Stimulated activated CD4-positive, alpha-beta T cell treated with anti-CD3 and anti-CD28 coated beads, Interleukin-4, amount 100 ng/mL, for 1 hour (primary cell): ENCODE data around the gene C8G.
A peak's percentile ranks its signal among the peaks of the same experiment; 100 is the strongest.

Experiments used
- DNase-seq: peaks from one replicate; pipeline ENCODE4 v3.0.0-alpha.2; 2020

C8G gene

DNA sequence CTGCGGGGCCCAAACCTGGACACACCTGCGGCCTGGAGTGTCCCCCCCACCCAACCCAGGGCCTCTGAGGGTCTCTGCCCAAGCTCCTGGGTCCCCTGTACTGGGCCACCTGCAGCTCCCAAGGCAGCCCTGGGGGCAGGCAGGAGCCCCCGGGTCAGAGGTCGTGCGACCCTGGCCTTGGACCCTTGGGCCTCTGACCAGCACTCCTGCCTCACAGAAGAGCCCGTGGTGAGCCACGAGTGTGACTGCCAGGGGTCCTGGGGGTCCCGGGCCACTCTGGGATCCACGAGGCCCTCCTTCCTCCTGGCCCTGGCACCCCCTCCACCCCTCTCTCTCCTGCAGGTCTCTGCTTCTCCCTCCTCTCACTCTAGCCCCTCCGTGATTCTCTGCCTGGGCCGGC is 27.3 kb downstream of the C8G start:
- DNase-seq: no peak

DNA sequence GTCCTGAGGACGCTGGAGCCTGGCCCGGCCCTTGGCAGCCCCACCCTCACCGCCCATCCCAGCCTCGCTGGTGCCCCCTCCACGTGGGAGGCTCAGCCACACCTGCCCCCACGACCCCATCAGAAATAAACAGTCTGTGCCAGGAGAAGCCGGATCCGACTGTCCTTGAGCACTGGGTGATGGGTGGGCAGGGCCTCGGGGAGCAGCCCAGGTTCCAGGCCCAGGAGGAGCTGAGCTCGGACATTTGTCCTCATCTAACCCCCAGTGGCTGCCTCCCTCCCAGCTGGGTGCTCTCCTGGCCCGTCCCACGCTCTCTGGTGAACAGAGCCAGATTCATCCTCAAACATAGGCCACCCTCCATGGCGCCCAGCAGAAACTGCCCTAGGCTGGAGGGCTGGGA is 27.7 kb downstream of the C8G start:
- no peak for DNase-seq

DNA sequence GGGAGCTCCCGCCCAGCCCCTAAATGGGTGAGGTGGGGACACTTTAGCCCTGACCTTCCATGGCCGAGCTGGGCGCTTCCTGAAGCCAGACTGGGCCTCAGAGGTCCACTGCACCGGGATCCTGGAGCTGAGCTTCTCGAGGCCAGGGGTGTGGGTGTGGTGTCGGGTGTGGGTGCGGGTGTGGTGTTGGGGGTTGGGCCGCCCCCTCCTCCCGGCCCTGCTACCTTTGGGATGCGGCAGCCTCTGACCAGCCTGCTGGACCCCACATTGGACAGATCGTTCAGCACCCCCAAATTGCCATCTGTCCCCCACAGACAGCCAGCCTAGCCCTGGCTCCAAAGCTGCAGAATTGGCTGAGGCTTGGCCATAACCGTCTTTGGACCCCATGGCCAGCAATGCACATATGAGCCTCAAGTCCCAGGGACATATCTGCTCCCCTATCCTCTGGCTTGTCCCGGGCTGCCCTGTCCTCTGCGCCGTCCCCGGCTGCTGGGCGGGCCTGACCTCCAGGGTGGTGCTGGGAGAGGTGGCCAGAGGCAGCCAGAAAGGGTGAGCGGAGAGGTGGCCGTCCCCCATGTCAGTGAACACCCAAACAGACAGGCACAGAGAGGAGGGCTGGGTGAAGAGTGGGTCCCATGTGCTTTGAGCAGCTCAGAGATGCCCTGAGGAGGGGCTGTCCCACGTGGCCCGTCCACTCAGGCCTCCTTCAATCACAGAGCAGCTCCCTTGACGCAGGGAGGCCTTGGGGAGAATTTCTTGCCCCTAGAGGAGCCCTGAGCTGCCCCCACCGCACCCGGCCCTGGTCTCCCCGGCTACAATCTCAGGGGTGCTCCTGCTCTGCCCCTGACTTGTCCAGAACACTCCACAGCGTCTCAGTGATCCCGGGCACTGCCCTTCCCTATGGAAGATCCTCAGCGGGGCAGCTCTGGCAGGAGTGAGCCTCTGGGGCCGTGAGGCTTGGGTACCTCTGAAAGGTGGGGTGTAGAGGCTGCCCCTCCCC is 28.9 kb downstream of the C8G start:
- DNase-seq: no peak

DNA sequence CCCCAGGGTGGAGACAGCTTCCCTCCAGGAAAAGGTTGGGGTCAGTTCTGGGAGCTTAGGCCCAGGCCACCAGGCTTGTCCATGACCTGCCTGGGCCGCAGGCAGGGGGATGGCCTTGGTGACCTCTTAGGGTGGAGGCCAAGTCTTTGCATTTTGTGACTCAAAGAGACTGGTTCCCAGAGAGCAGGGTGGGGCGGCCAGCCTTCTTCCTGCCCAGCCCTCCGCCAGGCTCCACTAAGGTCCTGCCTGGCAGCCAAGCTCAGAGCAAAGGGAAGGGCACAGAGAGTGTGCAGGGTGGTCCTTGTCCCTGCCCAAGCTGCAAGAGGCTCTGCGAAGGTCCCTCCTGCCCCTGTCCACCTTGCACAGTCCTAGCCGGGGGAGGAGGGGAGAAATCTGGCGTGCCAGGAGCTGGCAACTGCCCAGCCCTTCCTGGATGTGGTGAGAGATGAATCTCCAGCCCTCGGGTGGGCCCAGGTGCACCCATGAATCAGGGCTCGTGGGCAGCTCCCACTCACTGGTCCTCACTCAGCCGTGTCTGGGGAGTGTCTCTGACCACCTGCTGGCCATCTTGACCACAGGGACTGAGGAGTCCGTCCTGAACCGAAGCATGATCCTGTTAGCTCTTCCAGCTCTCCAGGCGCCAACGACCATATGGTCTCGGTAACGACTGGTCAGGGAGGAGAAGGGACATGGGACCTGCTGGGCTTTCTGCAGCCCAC is 29.9 kb downstream of the C8G start:
- DNase-seq: no peak

- no peak for DNase-seq
Measured at GRCh38 chr9:136975644-136976043, 30.6 kb downstream of the C8G start.

GRCh38 chr9:136977223-136977622 is 32.2 kb downstream of the C8G start, which contains the start of gene PTGDS:
PTGDS (plus strand) TSS chr9:136977504; CDS start chr9:136977579, 75 bp downstream.
- DNase-seq: no peak

- DNase-seq: no peak
Measured at GRCh38 chr9:136977649-136978072, 32.6 kb downstream of the C8G start.

- DNase-seq: peak; percentile 67
Measured at GRCh38 chr9:136978073-136978864, 33.2 kb downstream of the C8G start.

DNA sequence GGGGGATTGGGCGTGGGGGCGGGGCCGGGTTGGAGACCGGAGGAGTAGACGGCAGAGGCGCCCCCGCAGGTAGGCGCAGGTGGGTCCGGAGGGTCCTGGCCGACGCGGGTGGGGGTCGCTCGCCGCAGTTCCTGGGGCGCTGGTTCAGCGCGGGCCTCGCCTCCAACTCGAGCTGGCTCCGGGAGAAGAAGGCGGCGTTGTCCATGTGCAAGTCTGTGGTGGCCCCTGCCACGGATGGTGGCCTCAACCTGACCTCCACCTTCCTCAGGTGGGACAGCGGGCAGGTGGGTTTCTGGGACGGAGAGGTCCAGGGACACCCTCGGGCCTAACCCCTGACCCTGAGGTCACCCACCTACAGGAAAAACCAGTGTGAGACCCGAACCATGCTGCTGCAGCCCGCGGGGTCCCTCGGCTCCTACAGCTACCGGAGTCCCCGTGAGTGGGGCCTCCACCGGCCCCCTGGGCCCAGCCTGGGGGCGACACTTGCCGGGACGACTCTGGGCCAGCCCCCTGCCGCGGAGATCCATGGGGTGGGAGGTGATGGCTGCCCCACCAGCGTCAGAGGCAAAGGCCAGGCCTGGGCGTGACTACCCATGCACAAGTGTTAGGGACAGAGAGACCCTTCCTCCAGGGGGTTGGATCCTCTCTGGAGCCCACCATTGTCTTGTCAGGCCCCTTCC is 34.0 kb downstream of the C8G start:
- no peak for DNase-seq

DNA sequence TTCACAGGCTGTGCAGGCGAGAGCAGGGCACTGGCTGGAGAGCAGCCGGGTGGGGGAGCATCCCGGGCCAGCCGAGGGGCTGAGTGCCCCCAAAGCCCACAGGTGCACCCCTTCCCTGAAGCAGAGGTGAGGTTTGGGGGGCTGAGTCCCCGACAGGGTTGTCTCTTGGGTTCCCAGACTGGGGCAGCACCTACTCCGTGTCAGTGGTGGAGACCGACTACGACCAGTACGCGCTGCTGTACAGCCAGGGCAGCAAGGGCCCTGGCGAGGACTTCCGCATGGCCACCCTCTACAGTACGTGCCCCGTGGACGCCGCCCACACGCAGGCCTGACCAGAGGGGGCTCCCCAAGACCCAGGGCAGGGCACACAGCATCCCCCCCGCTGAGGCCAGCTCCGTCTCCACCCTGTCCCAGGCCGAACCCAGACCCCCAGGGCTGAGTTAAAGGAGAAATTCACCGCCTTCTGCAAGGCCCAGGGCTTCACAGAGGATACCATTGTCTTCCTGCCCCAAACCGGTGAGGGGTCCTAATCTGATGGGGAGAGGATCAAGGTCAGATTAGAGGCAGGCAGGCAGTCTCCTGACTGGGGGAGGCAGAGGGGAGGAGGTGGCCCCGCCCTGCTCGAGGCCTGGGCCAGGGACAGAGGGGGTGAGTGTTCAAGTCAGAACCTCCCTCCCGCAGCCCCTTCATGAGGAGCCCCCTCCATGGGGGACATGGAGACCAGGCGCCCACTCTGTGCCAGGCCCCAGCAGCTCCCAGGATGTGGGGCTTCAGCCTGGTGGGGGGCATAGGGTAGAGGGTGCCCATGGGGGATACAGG is 34.9 kb downstream of the C8G start:
- DNase-seq: no peak

- no peak for DNase-seq
Measured at GRCh38 chr9:136980669-136981478, 35.8 kb downstream of the C8G start.

GRCh38 chr9:136981588-136982231 is 36.7 kb downstream of the C8G start:
- DNase-seq: no peak

DNA sequence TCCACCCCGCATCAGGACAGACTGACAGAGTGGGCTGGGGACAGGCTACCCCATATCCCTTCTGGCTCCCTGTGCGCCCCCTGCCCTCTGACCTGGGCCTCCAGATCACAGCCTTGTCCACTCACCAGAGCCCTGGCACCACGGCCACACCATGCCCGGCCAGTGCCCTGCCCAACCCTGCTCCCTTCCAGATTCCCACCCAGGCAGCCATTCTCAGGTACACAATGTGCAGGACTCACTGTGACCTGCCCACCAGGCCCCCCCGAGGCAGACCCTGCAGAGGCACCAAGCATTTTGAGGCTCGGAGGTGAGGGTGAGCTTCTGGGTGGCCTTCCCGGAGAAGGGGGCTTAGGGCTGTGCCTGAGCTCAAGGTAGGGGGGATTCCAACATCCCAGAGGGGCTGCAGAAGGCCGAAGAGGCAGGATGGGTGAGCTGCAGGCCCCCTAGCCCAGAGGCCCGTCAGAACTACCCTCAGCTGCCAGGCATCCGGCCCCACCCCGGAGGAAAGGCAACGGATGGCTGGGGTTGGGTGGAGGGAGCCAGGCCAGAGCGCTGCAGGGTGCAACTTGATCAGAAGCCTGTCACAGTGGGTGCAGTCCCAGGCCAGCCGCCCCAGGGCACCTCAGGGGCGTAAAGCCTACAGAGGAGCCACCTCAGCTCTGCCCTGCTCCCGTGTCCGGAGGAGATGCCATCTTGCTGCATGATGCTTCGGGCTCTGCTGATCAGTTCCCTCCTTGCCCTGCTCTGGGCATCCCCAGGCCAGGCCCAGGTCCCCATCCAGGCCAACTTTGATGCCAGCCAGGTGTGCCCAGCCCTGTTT is 37.4 kb downstream of the C8G start, which contains the start of gene LCNL1:
LCNL1 (plus strand) TSS at position 762 of the 820 bp plus-strand sequence. CDS start 594 bp downstream, outside the sequence.
- DNase-seq: no peak

GRCh38 chr9:136983167-136983566 is 38.1 kb downstream of the C8G start:
- no peak for DNase-seq

DNA sequence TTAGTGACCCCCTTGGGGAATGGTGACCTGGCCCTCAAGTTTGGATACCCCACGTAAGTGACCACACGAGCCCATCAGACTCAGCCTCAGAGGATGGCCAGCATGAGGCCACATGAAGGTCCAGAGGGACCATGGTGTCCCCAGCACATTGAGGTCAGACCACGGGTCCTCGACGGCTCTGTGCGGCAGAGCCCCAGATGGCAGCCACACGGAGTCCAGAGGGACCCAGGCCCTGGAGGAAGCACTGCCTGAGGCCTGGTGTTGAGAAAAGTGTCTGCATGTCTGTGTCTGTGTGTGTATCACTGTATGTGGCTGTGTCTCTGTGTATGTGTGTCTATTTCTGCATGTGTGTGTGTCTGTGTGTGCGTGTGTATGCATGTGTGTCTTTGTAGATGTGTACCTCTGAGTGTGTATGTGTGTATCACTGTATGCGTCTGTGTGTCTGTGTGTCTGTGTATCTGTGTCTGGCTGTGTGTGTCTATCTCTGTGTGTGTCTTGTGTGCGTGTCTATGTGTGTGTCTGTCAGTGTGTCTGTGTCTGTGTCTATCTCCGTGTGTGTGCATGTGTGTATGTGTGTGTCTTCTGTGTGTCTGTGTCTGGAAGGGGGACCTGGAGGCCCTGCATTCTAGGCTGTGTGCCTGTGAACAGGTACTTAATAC is 38.7 kb downstream of the C8G start:
- no peak for DNase-seq

GRCh38 chr9:136984464-136985026 is 39.5 kb downstream of the C8G start:
- DNase-seq: no peak

- DNase-seq: no peak
Measured at GRCh38 chr9:136985027-136985602, 40.1 kb downstream of the C8G start.

DNA sequence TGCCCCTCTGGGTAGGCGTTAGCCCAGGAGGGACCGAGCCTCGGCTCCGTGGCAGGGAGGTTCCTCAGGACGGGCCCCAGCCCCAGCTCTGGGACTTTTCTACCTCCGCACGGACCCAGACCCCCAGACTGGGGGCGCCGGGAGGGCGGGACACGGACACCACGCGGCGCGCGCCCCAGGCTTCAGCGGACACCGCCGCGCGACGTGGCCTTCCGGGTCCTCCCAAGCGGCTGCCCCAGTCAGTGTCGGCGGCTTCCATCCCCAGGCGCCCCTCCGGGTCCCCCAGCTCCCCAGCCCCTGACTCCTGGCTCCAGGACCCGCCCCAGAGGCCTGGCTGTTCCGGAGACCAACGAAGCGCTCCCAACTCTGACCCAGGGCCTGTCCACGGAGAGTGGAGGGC is 40.8 kb downstream of the C8G start:
- no peak for DNase-seq
